ENCODE results near the gene CAND2. TPM values are rescaled to one million over a fixed set of nuclear protein-coding genes. Genes with fewer than 3 reads are reported as not detected.
"Not testable (repeated sequence)": the region's sequence is repeated elsewhere in the genome, so short reads cannot be mapped to it uniquely, and the experiment has no call there.

CAND2 gene
- total RNA-seq, 4 donors from 2014 or later: 1.0 to 1.4 (median 1.3) TPM

- Histone ChIP-seq H3K4me1 (peaks cover 22% of the 10 kb centered on the region), H3K36me3 (no peaks in the 10 kb centered on the region), H3K27me3 (peaks cover 20% of the 10 kb centered on the region), H3K27ac (no peak overlapping the region), H3K9me3 (no peaks in the 10 kb centered on the region), H3K4me3 (no peak overlapping the region)
- TF ChIP-seq EP300 (IDR thresholded peaks at IDR 0.05): no peak
- TF ChIP-seq CTCF (IDR thresholded peaks at IDR 0.05): no peak
- TF ChIP-seq POLR2AphosphoS5 (IDR thresholded peaks at IDR 0.05): no peak
- no peak for TF ChIP-seq POLR2A (IDR thresholded peaks at IDR 0.05)
- no peak for DNase-seq (ENCODE audit: low spot score in 2 of 2)
- WGBS: 59% methylated on average over 12 of the region's 12 CpGs
Observed at GRCh38 chr3:12871404-12871983, 75.0 kb downstream of the CAND2 start.

- DNase-seq (ENCODE audit: low spot score in 2 of 2): no peak
- no peaks in the 10 kb centered on the region for H3K9me3 ChIP-seq
- peak overlapping the region; percentile 37 for H3K4me3 ChIP-seq
- TF ChIP-seq POLR2AphosphoS5 (IDR thresholded peaks at IDR 0.05): no peak
- TF ChIP-seq EP300 (IDR thresholded peaks at IDR 0.05): no peak
- TF ChIP-seq CTCF (IDR thresholded peaks at IDR 0.05): no peak
- no peak for TF ChIP-seq POLR2A (IDR thresholded peaks at IDR 0.05)
- peaks cover 13% of the 10 kb centered on the region for H3K27me3 ChIP-seq
- H3K27ac ChIP-seq: no peak overlapping the region
- 13% methylated on average over 12 of the region's 60 CpGs for WGBS
- H3K4me1 ChIP-seq: peaks cover 11% of the 10 kb centered on the region
- no peaks in the 10 kb centered on the region for H3K36me3 ChIP-seq
Observed at GRCh38 chr3:12875857-12876836, 79.7 kb downstream of the CAND2 start.

GRCh38 chr3:12877040-12877439 lies 80.6 kb downstream of the CAND2 start:
- DNase-seq (ENCODE audit: low spot score in 2 of 2): no peak
- 96% methylated on average over 3 of the region's 7 CpGs for WGBS

GRCh38 chr3:12878141-12878574 lies 81.7 kb downstream of the CAND2 start:
- Histone ChIP-seq H3K27me3 (peaks cover 13% of the 10 kb centered on the region), H3K4me1 (peaks cover 10% of the 10 kb centered on the region), H3K27ac (no peak overlapping the region), H3K4me3 (no peak overlapping the region), H3K36me3 (no peaks in the 10 kb centered on the region), H3K9me3 (no peaks in the 10 kb centered on the region)
- WGBS: 60% methylated on average over 2 of the region's 2 CpGs
- TF ChIP-seq CTCF (IDR thresholded peaks at IDR 0.05) (no peak), POLR2A (IDR thresholded peaks at IDR 0.05) (no peak)
- no peak for DNase-seq (ENCODE audit: low spot score in 2 of 2)

More at GRCh38 chr3:12877040-12877439, 80.6 kb downstream of the CAND2 start:
- TF ChIP-seq POLR2AphosphoS5 (IDR thresholded peaks at IDR 0.05) (no peak), EP300 (IDR thresholded peaks at IDR 0.05) (no peak), CTCF (IDR thresholded peaks at IDR 0.05) (no peak), POLR2A (IDR thresholded peaks at IDR 0.05) (no peak)
- H3K27ac ChIP-seq: no peak overlapping the region
- H3K27me3 ChIP-seq: peaks cover 13% of the 10 kb centered on the region
- no peaks in the 10 kb centered on the region for H3K9me3 ChIP-seq
- peaks cover 10% of the 10 kb centered on the region for H3K4me1 ChIP-seq
- no peaks in the 10 kb centered on the region for H3K36me3 ChIP-seq
- no peak overlapping the region for H3K4me3 ChIP-seq

GRCh38 chr3:12878758-12879157 lies 82.3 kb downstream of the CAND2 start:
- H3K36me3 ChIP-seq; H3K4me3 ChIP-seq; DNase-seq (ENCODE audit: low spot score in 2 of 2); H3K9me3 ChIP-seq; H3K27ac ChIP-seq: not testable (repeated sequence)
- H3K4me1 ChIP-seq: peaks cover 11% of the 10 kb centered on the region
- H3K27me3 ChIP-seq: peaks cover 11% of the 10 kb centered on the region
- WGBS: 59% methylated on average over 2 of the region's 2 CpGs
